ENCODE data around the gene KLLN.
A peak's percentile ranks its signal among the peaks of the same experiment; 100 is the strongest.

KLLN gene

GRCh38 chr10:87819289-87819585 lies 44.1 kb downstream of the KLLN start:
- TF ChIP-seq REST (IDR thresholded peaks at IDR 0.05; ENCODE audit: low read depth): no peak
- no peak for TF ChIP-seq CEBPB (IDR thresholded peaks at IDR 0.05)
- TF ChIP-seq TEAD4 (IDR thresholded peaks at IDR 0.05): no peak
- TF ChIP-seq TCF12 (IDR thresholded peaks at IDR 0.05; ENCODE audit: low read depth): no peak
- TF ChIP-seq EGR1 (IDR thresholded peaks at IDR 0.05): no peak
- no peak for TF ChIP-seq YY1 (IDR thresholded peaks at IDR 0.05; ENCODE audit: low read depth)
- TF ChIP-seq FOXM1 (IDR thresholded peaks at IDR 0.05; ENCODE audit: borderline replicate concordance, low read depth): no peak
- no peak for TF ChIP-seq NFIC (IDR thresholded peaks at IDR 0.05)
- TF ChIP-seq RAD21 (IDR thresholded peaks at IDR 0.05; ENCODE audit: low read depth): no peak
- no peak for TF ChIP-seq EP300 (IDR thresholded peaks at IDR 0.05; ENCODE audit: borderline replicate concordance)
- TF ChIP-seq, protein P1, sequence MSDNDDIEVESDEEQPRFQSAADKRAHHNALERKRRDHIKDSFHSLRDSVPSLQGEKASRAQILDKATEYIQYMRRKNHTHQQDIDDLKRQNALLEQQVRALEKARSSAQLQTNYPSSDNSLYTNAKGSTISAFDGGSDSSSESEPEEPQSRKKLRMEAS (IDR thresholded peaks at IDR 0.05): no peak
- no peak for TF ChIP-seq TAF1 (IDR thresholded peaks at IDR 0.05; ENCODE audit: low read depth)
- TF ChIP-seq, protein P2, sequence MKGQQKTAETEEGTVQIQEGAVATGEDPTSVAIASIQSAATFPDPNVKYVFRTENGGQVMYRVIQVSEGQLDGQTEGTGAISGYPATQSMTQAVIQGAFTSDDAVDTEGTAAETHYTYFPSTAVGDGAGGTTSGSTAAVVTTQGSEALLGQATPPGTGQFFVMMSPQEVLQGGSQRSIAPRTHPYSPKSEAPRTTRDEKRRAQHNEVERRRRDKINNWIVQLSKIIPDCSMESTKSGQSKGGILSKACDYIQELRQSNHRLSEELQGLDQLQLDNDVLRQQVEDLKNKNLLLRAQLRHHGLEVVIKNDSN (IDR thresholded peaks at IDR 0.05): no peak
- TF ChIP-seq CREB1 (IDR thresholded peaks at IDR 0.05; ENCODE audit: low read depth): no peak
- no peak for TF ChIP-seq ZBTB7A (IDR thresholded peaks at IDR 0.05; ENCODE audit: low read depth)

DNA sequence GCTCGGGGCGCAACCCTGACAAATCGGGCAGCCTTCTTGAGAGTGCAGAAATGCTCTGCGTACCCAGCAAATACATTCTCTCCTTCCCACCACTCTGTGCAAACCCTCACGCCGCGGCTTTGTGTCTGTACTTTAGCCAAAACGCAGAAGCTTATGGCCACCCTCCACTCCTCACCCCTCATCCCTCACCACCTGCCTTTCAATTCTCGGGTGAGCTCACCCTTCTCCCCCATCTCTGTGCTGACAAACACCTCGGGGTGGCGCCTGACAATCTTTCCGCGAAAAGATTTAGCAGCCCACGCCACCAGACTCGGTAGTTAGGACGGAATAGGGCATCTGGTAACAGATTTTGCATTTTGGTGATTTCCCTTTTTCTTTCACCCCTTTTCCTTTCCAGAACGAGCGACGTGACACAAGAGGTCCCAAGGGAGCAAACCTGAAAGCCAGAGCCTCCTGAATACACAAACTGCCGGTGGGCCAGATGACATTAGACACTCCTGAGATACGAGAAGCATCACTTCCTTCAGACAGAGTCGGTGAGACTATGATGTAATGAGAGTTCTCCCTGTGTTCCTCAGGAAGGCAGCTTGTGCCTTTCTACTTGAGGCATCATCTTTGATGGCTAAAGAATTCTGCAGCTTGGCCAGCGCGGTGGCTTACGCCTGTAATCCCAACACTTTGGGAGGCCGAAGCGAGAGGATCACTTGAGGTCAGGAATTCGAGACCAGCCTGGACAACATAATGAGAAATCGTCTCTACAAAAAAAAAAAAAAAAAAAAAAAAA lies 44.6 kb downstream of the KLLN start:
- peak; percentile 36; the same call in 1 of the 2 replicates for TF ChIP-seq RAD21 (IDR thresholded peaks at IDR 0.05; ENCODE audit: low read depth)
- TF ChIP-seq, protein P1 (IDR thresholded peaks at IDR 0.05): no peak

GRCh38 chr10:87817609-87818504 lies 45.5 kb downstream of the KLLN start, which contains the start of gene ATAD1:
ATAD1 (minus strand) TSS chr10:87818226; CDS start chr10:87814599, 3,627 bp downstream.
- TF ChIP-seq RAD21 (IDR thresholded peaks at IDR 0.05; ENCODE audit: low read depth): no peak
- peak; percentile 22; the same call in 1 of the 2 replicates for TF ChIP-seq EGR1 (IDR thresholded peaks at IDR 0.05)
- 0 out of 2 replicates have a peak, but pooled peaks have one; percentile 2 for TF ChIP-seq TEAD4 (IDR thresholded peaks at IDR 0.05)
- peak; percentile 28; the same call in 1 of the 2 replicates for TF ChIP-seq TCF12 (IDR thresholded peaks at IDR 0.05; ENCODE audit: low read depth)
- TF ChIP-seq FOXM1 (IDR thresholded peaks at IDR 0.05; ENCODE audit: borderline replicate concordance, low read depth): no peak
- TF ChIP-seq NFIC (IDR thresholded peaks at IDR 0.05): peak; percentile 40; the same call in 1 of the 2 replicates
- no peak for TF ChIP-seq CREB1 (IDR thresholded peaks at IDR 0.05; ENCODE audit: low read depth)
- no peak for TF ChIP-seq CEBPB (IDR thresholded peaks at IDR 0.05)
- TF ChIP-seq TAF1 (IDR thresholded peaks at IDR 0.05; ENCODE audit: low read depth): peak; percentile 92
- TF ChIP-seq, protein P1 (IDR thresholded peaks at IDR 0.05): peak; percentile 71
- TF ChIP-seq, protein P2 (IDR thresholded peaks at IDR 0.05): peak; percentile 3; the same call in 1 of the 2 replicates

DNA sequence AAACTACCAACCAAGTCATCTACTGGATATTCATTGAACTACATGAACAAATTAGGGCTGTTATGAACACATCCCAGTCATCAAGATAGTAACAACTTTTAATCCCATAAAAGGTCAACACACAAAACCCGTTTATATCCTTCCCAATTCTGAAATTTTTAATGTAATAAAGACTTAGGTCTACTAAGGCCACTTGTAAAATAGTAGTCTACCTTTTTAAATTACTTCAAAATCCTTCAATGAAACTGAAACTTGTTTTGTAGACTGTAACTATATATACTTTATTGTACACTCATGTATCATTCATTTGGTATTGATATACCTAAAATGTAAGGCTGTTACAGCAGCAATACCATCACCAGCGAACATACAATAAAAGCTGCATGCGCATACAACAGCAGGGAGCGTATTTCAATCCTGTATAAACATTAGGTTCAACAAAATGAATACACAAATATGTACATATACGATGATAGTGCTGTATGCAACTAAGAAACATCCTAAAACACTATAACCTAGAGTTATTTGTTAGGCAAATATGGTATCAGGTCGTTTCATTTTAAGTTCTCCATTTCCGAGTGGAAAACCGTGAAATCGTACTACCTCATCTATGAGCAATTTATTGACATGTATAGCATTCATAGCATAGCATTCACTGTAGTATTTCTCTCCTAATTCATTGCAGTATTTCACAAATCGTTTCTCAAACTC lies 46.3 kb downstream of the KLLN start:
- TF ChIP-seq FOXM1 (IDR thresholded peaks at IDR 0.05; ENCODE audit: borderline replicate concordance, low read depth) (no peak), TCF12 (IDR thresholded peaks at IDR 0.05; ENCODE audit: low read depth) (no peak), ZBTB7A (IDR thresholded peaks at IDR 0.05; ENCODE audit: low read depth) (no peak), TAF1 (IDR thresholded peaks at IDR 0.05; ENCODE audit: low read depth) (no peak), REST (IDR thresholded peaks at IDR 0.05; ENCODE audit: low read depth) (no peak), TEAD4 (IDR thresholded peaks at IDR 0.05) (no peak), CREB1 (IDR thresholded peaks at IDR 0.05; ENCODE audit: low read depth) (no peak), CEBPB (IDR thresholded peaks at IDR 0.05) (no peak), EP300 (IDR thresholded peaks at IDR 0.05; ENCODE audit: borderline replicate concordance) (no peak), YY1 (IDR thresholded peaks at IDR 0.05; ENCODE audit: low read depth) (no peak), NFIC (IDR thresholded peaks at IDR 0.05) (no peak), RAD21 (IDR thresholded peaks at IDR 0.05; ENCODE audit: low read depth) (no peak), EGR1 (IDR thresholded peaks at IDR 0.05) (no peak)
- TF ChIP-seq, protein P2 (IDR thresholded peaks at IDR 0.05): no peak
- TF ChIP-seq, protein P1 (IDR thresholded peaks at IDR 0.05): no peak
